Fibroblast of skin of abdomen (primary cell): Measurements from ENCODE around the gene KCNS1. TPM values are rescaled to one million over a fixed set of nuclear protein-coding genes. Genes with fewer than 3 reads are reported as not detected.
"Not testable (repeated sequence)": the region's sequence is repeated elsewhere in the genome, so short reads cannot be mapped to it uniquely, and the experiment has no call there.

Source experiments
- DNase-seq: peaks from one replicate; pipeline ENCODE4 v3.0.0-alpha.2; 2013
- polyA plus RNA-seq, 2 experiments: library from polyadenylated mRNA; unstranded; fragments of 120-200 nt; gene quantifications; one replicate each; pipeline ENCODE4 v1.2.1, GENCODE V29; 2013; ENCODE audit not compliant: insufficient read length in 2 of 2

Gene KCNS1, protein sequence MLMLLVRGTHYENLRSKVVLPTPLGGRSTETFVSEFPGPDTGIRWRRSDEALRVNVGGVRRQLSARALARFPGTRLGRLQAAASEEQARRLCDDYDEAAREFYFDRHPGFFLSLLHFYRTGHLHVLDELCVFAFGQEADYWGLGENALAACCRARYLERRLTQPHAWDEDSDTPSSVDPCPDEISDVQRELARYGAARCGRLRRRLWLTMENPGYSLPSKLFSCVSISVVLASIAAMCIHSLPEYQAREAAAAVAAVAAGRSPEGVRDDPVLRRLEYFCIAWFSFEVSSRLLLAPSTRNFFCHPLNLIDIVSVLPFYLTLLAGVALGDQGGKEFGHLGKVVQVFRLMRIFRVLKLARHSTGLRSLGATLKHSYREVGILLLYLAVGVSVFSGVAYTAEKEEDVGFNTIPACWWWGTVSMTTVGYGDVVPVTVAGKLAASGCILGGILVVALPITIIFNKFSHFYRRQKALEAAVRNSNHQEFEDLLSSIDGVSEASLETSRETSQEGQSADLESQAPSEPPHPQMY
- polyA plus RNA-seq (2013, experiment 1 of 2; ENCODE audit: insufficient read length), result 0.31 TPM
- polyA plus RNA-seq (2013, experiment 2 of 2; ENCODE audit: insufficient read length), result 0.34 TPM

DNA sequence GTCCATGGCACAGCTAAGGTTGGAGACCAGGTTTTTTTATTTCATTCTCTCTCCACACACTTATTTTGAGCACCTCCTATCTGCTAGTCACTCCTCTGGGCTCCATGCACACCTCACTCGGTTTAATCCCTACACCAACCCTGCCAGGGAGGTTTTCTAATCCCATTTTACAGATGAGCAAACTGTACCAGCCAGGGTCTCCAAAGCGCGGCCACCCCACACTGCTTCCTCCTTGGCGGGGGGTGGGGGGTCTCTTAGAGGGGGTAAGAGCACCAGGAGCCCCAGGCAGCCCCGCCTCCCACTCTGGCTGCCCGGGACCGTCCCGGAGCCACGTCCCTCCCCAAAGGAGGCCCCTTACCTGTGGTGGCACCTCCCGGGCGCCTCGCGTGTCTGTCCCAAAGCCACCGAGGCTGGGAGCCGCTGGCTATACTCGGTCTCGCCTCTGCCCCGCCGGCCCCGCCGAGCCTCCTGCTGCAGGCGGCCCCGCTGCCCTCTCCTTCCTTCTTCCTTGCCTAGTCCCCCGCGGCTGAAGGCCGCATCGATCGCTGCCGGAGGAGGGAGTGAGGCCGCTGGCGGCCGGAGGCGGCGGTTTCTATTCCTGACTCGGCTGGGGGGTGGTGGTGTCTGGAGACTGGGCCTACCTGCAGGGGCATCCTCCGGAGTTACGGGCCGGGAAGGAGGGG lies at the start of gene KCNS1:
TSS of gene KCNS1 (minus strand) at position 565 of the 683 bp plus-strand sequence. CDS start 1,891 bp downstream, outside the sequence.
- DNase-seq, result peak; percentile 23

DNA sequence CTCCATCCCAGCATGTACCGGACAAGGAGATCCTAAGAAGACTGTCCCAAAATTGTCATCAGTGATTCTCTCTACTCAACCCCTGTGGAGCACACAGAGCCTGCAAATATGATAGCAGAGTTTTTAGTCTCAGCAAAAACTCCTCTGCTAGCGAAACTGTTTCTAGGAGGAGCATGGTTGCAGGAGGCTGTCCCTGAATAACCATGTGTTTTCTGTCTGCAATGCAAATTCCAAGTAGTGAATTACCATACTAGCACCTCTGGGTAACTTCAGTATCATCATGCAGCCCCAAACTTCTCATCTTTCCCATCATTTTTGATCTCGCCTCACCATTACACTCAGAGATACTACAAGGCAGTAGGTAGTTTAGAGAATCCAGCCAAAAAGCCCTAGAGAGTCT lies 48.1 kb upstream of the KCNS1 start:
- no peak for DNase-seq

DNA sequence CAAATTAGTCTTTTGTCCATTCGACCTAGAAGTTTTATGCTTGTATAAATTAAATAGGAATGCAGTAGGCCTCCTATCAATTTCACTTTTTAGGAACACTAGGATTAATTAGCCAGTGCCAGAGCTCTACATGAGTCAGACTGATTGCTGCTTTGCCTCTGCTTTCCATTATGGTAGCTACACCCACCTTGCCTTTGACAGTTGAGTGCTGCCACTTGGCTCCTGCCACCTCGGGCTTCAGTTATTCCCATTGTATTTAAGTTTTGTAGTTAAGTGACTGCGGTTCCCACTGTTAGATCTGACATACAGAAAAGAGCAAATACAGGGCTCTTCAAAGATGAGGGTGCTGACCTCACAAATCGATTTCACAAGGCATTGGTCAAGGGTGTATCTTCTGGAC lies 39.9 kb upstream of the KCNS1 start:
- DNase-seq, result no peak

DNA sequence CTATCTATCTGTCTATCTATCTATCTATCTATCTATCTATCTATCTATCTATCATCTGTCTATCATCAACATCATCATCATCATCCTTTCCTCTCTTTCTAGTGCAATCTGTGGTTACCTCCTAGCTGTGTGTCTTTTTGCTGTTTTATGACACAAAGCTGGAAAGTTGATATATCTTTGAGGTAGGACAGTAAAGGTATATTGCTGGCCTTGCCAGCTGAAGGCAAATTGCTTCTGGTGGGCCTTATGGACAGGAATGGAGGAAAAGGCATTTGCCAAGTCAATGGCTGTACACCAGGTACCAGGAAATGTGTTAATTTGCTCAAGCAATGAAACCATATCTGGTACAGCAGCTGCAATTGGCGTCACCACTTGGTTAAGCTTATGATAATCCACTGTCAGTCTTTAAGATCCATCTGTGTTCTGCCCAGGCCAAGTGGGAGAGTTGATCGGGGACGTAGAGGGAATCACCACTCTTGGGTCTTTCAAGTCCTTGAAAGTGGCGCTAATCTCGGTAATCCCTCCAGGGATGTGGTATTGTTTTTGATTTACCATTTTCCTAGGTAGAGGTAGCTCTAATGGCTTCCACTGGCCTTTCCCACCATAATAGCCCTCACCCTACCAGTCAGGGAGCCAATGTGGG lies 38.9 kb upstream of the KCNS1 start:
- DNase-seq, result not testable (repeated sequence)

DNA sequence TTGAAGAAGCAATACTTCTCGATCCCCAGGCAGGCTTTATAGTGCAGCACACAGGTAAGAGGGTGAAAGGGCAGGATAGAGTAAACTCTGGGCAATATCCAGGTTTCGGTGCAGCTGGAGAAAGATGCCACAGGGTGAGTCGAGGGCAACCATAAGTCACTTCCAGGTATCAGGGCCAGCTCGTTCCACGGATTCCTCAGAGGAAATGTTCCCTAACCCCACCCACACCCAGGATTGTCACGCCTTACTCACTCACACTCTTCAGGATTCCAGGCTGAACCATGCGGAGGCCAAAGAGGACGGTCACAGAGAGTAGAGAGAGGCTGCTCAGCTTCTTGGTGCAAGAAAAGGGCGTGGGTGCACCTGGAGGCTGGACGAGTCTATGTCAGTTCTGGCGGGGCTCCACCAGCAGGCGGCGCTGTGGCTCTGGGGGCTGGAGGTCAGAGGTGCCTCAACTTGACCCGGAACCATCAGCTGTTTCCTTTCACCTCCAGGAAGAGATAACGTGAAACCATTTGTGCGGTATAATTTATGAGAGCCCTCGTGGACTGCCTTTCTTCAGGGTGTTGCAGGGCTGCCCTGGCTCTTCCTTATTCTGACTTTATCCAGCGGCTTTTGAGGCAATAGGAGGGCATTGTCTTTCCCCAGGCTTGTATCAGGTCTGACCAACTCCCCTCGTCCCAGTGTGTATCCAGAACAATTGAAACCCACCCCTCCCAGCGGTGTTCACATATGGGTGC lies 37.8 kb upstream of the KCNS1 start:
- DNase-seq, result no peak

DNA sequence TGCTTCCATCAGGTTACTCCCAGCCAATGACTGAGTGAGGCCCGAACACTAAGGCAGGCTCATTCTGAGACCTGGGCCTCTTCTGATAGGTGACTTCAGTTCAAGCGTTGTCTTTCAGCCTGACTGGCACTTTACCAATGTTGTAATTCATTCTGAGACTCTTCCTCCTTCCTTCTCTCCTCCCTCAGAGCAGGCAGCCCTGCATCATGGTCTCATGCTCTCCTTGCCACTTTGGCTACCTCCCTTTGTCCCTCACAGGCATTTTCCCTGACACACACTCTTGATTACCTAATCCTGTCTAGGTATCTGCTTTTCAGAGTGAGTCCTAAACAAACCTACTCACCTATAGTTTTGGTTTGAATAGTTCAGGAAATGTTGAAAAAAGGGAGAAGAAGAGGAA lies 36.0 kb upstream of the KCNS1 start:
- no peak for DNase-seq

DNA sequence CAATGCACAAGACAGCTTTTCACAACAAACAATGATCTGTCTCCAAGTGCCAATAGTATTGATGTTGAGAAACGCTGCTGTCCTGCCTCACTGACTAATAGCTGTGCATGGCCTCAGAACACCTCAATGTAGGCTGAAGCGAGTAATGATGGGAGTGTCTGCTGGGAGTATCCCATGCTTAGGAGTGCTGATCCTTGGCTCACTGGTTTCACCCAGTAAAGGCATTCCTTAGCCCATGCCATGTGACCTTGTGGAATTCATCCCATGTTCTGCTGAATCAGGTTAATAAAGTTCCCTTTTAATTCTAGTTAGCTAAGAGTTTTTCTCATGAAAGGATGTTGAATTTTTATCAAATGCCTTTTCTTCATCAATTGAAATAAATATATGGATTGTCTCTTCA lies 27.2 kb upstream of the KCNS1 start:
- no peak for DNase-seq

DNA sequence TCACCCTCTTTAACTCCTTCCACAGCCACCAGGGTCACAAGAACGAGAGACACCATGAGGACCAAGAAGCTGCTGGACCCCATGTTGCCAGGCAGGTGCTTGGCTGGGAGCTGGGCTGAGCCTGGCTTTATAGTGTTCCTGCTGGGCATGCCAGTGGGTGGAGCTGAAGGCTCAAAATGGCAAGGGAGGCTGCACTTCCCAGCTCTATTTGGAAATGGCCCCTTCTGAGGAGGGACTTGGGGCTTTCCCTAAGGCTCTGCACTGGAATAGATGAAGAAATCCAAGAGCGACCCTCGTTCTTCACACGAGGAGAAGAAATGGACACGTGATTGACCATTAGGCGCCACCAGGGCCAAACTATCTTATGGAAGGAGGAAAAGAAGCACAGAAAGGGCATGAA lies 23.4 kb upstream of the KCNS1 start, which contains the start of gene WFDC12:
TSS of gene WFDC12 (minus strand) at position 101 of the 400 bp plus-strand sequence. CDS start at position 83, 18 bp downstream.
- DNase-seq, result no peak

DNA sequence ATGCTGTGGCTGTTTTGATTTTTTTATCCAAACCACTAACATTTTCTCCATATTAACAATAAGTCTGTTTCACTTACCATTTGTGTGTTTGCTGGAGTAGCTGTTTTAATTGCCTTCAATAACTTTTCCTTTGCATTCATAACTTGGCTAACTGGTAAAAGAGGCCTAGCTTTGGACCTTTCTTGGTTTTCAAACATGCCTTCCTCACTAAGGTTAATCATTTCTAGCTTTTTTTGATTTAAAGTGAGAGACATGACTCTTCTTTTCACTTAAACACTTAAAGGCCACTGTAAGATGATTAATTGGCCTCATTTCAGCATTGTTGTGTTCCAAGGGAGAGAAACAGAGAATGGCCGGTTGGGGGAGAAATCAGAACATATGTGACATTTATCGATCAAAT lies 20.5 kb upstream of the KCNS1 start:
- DNase-seq, result no peak

DNA sequence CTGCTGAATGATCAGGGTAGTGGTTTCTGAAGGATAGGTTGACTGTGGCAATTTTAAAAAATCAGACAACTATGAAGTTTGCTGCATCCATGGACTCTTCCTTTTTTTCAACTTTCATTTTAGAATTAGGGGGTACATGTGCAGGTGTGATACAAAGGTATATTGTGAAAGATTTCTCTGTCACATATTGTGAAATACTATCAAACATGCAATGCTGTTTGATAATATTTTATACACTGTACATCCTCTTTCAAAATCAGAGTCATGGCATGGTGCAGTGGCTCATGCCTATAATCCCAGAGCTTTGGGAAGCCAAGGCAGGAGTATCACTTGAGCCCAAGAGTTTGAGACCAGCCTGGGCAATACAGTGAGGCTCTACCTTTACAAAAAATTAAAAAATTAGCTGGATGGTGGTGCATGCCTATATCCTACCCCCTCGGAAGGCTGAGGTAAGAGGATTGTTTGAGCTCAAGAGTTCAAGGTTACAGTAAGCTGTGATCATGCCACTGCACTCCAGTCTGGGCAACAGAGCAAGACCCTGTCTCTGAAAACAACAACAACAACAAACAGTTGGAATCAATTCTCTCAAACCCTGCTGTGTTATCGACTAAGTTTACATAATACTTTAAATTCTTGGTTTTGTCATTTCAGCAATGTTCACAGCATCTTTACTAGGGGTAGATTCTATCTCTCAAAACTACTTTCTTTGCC lies 18.8 kb upstream of the KCNS1 start:
- DNase-seq, result no peak

DNA sequence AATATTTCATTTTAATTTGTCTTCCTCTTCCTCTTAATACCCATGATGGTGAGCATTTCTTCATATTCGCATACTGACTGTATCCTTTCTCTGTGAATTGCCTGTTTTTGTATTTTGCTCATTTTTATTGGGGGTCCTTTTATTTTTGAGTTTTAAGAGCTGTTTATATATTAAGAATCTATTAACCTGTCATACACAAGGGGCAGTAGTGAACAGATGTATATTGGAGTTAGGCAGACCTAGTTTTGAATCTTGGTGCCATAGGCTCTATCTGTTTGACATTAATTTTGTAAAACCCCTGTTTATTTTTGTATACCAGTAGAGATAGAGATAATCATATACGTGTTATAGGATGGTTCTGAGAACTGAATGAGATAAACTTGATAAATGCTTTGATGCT lies 17.1 kb upstream of the KCNS1 start:
- no peak for DNase-seq

DNA sequence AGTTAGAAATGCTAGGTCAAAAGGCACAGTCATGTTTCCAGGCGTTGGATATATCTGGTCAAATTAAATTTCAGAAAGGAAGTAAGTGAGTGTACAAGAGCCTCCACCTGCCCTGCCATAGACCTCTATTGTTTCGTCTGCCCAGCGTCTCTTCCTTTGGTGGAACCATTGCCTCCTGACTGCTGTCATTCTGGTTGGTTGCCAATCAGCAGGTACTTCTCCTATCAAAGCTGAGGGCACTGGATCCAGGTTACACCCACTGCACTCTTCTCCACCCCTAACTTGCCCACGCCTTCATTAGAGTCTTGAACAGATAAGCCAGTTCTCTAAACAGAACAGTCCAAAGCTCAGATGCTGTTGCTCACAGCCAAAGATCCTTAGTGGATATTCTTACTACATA lies 16.7 kb upstream of the KCNS1 start:
- DNase-seq, result no peak

DNA sequence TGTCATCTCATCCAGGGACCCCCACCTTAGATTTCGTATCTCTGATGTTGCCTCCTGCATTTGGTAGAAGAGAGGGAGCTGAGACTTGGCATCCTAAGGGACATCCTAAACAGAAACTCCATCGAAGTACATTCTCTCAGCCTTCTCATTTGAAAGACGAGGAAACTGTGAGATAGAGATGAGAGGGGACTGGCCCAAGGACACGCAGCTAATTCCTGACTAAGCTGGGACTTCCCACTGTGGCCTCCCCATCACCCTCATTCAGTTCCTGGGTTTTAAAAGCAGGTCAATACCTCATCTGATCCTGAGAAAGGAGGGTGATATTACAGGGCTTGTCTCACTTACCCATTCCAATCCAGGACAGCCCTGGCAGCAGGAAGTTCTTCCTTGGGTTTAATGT lies 14.9 kb upstream of the KCNS1 start:
- no peak for DNase-seq

DNA sequence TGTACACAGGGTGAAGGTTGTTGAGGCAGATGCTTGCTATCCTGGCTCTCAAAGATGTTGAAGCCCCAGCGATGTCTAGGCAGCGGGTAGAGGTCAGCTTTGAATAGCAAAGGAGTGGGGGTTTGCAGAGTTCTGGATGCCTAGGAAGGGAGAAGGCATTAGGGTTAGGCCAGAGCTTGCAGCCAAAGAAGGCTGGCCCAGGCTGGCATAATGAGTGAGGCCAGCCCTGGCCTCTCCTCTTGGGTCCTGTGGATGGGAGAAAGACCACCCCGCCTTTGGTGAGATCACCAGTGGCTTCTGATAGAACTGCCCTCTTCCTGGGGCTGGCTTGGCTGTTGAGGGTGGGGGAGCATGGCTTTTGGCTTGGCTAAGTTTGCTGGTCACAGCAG lies 14.5 kb upstream of the KCNS1 start:
- DNase-seq, result no peak

DNA sequence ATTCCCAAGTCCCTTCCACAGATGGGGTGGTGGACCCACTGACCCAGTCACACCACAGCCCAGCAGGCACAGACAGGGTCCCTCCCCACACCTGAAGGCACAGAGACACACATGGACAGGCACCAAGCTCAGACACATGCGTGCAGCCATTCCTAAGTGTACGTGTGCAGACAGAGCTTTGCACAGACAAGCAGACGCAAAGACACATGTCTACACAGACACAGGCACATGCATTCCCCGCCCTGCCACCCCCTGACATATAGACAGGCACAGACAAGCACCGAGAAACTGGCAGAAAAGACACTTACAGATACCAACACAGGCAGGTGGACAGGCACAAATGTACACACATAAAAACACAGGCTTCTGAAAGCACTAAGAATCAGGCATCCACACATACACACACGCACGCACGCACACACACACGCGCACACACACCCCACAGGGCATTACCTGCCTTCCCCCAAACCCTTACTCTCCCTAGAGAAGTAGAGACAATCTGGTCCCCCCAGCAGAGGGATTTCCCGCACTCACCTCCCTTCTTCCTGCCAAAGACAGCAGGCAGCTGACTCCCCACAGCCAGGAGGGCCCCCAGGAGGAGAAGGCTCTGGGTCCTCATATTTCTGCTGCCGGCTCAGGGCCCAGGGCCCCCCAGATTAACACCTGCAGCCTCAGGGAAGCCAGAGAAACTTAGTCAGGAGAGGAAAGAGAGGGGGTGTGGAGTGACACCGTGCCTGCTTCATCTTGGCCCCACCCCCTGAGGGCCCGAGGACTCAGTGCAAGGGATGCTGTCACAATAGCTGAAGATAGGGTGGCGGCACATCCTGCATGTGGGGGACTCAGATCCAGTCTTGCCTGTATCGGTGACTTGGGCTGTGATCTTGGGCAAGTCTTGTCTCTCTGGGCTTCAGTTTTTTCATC lies 13.8 kb upstream of the KCNS1 start, which contains the start of gene WFDC5:
TSS of gene WFDC5 (minus strand) at position 710 of the 921 bp plus-strand sequence. CDS start at position 619, 91 bp downstream.
- DNase-seq, result no peak

DNA sequence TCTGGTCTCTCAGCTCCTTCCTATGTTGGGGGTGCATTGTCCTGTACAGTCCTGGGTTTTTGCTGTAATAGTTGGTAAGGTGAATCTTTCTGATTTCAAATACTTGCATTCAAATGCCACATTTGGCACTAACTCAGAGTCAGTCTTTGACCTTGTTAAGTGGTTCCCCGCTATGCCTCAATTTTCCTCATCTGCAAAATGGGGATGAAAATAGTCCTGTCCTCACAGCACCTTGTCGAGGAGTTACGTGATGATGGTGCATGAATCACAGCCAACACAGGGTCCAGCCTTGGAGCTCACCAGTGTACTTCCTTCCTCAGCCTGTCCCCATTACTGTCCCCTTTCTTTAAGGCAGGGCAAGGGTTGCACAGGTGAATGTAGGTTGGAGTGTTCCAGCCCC lies 12.9 kb upstream of the KCNS1 start:
- no peak for DNase-seq

DNA sequence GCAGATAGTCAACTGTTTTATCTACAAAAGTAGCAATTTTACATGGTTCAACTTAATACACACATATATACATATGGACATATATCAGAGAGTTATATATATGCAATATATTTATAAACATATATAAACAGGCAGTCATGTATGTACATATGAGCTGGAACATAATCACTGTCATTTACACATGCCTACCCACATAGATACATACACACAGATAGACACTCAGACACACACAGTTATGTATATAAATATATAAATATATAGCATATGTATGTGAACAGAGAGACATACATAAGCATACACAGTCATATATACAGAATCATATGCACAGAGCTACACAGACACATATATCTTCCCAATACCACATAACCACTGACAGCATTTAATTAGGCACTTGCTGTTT lies 11.8 kb upstream of the KCNS1 start:
- no peak for DNase-seq

DNA sequence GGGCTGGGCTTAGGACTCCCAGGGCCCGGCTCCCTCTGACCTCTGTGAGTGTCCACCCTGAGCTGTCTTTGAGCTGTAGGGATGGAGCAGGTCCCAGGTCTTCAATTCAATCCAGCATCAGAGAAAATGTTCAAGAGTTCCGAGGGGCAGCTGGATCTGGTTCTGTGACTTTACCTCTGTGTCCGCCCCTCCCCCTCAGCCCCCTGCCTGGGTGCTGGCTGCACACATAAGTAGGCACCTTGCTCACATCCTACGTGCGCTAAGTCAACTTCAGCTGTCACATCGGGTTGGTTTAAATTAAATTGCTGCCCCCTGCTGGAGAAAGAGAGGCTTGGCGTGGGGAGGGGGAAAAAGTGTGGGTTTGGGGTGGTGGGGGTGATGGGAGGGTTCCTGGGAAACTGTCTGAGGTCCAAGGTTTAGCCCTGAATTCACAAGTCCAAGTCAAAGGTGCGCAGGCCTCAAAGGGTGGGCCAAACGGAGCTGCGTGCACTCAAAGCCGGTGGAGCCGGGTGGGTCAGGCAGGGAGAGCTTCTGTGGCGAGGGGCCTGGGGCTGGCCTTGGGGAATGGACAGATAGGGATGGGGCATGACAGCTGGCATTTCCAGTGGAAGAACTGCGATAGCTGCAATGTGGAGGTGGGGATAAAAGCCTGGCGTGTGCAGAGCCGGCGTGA lies 11.0 kb upstream of the KCNS1 start:
- no peak for DNase-seq

DNA sequence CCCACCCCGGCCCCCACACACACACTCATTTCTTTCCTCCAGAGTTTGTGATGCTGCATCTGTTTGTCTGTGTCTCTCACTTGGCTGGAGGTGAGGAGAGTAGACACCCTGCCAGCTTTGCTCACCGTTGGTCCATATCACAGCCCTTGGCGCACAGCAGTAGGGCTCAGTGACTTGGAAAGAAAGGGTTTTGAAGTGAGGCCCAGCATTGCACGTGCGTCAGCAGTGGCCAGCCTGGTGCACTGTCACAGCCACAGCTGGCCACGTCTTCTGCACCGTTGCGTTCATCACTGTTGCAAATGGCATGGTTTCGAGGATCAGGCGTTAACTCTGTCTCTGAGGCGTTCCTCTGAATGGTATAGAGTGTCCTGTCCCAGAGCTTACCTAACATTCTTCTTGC lies 10.4 kb upstream of the KCNS1 start:
- no peak for DNase-seq

DNA sequence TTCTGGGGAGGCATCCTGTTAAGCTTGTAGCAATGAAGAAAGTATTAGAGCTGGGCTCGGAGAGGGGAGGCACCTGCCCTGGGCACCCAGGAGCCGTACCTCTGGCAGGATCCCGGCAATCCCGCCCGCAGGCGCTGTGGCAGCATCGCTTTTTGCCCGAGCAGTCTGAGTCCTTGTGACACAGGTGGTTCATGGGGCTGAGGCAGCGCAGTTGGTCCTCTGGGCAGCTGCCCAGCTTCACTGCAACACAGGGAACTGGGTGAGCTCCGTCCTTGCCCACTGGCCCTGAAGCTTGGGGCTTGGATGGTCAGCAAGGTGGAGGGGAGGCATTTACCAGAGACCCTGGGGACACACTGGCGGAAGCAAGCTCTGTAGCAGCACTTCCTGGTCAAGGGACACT lies 9.4 kb upstream of the KCNS1 start:
- no peak for DNase-seq
